ENCODE data around the gene C16orf74. TPM values are rescaled to one million over a fixed set of nuclear protein-coding genes. Genes with fewer than 3 reads are reported as not detected.

The C16orf74 gene
- total and polyA plus RNA-seq, 7 donors = 0.60 to 8.3 (median 1.4) TPM; not detected in 1

DNA sequence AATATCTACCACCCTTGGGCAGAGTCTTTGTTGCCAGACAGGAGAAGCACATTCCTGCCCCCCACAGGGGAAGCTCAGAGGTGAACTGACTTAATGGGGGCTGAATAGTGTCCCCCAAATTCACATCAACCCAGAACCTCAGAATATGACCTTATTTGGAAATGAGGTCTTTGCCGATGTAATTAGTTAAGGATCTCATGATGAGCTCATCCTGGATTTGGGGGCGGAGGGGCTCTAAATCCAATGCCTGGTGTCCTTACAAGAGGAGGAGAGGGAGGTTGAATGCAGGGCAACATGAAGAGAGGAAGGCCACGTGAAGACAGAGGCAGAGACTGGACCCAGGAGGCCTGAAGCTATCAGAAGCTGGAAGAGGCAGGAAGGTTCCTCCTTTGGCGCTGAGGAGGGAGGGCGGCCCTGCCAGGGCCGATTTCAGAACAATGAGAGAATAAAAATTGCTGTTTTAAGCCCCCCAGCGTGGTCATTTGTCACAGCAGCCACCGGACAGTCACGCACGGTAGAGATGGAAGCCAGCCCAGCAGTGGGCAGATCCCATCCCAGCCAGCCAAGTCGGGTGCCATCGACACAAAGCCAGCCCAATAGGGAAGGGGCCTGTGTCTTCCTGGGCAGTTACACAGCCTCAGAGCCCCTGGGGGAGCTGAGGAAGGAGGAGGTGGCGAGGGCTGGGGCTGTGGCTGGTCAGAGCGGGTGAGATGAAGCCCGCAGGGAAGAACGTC, 21.3 kb downstream of the C16orf74 start:
- Histone ChIP-seq H3K36me3 (no peaks in the 10 kb centered on the region), H3K27me3 (no peaks in the 10 kb centered on the region), H3K27ac (no peak overlapping the region), H3K4me3 (no peak overlapping the region), H3K9me3 (no peaks in the 10 kb centered on the region), H3K4me1 (no peaks in the 10 kb centered on the region)
- no peak for DNase-seq
- intact Hi-C loops (cut with DNase I) = no loop called here
- WGBS, 2 donors = 81 to 82% methylated on average over 16 of the region's 16 CpGs
- no peak for TF ChIP-seq POLR2A (IDR thresholded peaks at IDR 0.05)
- no peak for TF ChIP-seq EP300 (IDR thresholded peaks at IDR 0.05)
- TF ChIP-seq POLR2AphosphoS5 (IDR thresholded peaks at IDR 0.05) = no peak
- TF ChIP-seq, protein P1, sequence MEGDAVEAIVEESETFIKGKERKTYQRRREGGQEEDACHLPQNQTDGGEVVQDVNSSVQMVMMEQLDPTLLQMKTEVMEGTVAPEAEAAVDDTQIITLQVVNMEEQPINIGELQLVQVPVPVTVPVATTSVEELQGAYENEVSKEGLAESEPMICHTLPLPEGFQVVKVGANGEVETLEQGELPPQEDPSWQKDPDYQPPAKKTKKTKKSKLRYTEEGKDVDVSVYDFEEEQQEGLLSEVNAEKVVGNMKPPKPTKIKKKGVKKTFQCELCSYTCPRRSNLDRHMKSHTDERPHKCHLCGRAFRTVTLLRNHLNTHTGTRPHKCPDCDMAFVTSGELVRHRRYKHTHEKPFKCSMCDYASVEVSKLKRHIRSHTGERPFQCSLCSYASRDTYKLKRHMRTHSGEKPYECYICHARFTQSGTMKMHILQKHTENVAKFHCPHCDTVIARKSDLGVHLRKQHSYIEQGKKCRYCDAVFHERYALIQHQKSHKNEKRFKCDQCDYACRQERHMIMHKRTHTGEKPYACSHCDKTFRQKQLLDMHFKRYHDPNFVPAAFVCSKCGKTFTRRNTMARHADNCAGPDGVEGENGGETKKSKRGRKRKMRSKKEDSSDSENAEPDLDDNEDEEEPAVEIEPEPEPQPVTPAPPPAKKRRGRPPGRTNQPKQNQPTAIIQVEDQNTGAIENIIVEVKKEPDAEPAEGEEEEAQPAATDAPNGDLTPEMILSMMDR (IDR thresholded peaks at IDR 0.05) = no peak

DNA sequence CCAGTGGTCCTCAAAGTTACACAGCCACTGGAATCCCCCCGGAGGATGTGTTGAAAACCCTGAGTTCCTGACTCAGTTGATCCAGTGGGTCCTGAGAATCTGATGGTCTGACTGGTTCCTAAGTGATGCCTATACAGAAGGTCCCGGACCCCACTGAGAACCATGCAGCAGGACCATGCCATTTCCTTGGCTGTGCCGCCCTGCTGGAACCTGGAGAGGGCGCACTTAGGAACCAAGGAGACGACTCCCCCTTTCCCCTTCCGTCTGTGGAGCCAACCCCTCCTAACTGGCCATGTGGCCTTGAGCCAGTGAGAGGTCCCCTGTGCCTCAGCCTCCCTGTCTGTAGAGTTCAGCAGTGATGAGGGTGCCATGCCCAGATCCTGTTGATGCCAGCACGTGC, 22.0 kb downstream of the C16orf74 start:
- TF ChIP-seq, protein P1 (IDR thresholded peaks at IDR 0.05) = no peak
- no peak for TF ChIP-seq POLR2AphosphoS5 (IDR thresholded peaks at IDR 0.05)
- TF ChIP-seq POLR2A (IDR thresholded peaks at IDR 0.05) = no peak
- no peak for TF ChIP-seq EP300 (IDR thresholded peaks at IDR 0.05)
- WGBS, 2 donors = 69 to 83% methylated on average over 7 of the region's 7 CpGs

DNA sequence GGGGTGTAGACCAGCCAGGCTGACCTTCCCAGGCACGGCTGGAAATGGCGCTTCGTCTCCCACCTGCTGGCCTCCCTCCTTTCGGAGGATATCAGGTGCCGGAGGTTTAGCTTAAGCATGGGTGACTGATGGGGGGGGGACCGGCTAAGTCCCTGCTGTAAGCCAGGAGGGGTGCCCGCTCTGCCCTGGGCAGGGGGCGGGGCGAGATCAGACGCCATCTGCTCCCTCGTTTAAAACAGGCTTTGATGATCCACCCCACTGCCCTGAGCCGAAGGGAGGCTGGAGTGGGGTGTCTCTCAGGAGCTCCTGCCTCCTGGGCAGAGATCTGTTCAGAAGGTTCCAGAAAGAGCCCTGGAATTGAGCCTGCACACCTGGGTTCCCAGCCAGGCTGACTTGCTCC, 26.0 kb downstream of the C16orf74 start:
- Histone ChIP-seq H3K27ac (no peak overlapping the region), H3K4me3 (no peak overlapping the region), H3K36me3 (no peaks in the 10 kb centered on the region), H3K9me3 (no peaks in the 10 kb centered on the region), H3K4me1 (no peaks in the 10 kb centered on the region), H3K27me3 (no peaks in the 10 kb centered on the region)
- no peak for TF ChIP-seq POLR2AphosphoS5 (IDR thresholded peaks at IDR 0.05)
- TF ChIP-seq, protein P1 (IDR thresholded peaks at IDR 0.05) = no peak
- no peak for TF ChIP-seq EP300 (IDR thresholded peaks at IDR 0.05)
- no peak for TF ChIP-seq POLR2A (IDR thresholded peaks at IDR 0.05)
- intact Hi-C loops (cut with DNase I) = no loop called here
- 91 to 92% methylated on average over 12 of the region's 12 CpGs for WGBS, 2 donors
- DNase-seq = no peak

More for the DNA sequence above, 22.0 kb downstream of the C16orf74 start:
- no peaks in the 10 kb centered on the region for H3K36me3 ChIP-seq
- H3K9me3 ChIP-seq = no peaks in the 10 kb centered on the region
- H3K27ac ChIP-seq = no peak overlapping the region
- no peaks in the 10 kb centered on the region for H3K4me1 ChIP-seq
- intact Hi-C loops (cut with DNase I) = no loop called here
- DNase-seq = no peak
- no peak overlapping the region for H3K4me3 ChIP-seq
- H3K27me3 ChIP-seq = no peaks in the 10 kb centered on the region

DNA sequence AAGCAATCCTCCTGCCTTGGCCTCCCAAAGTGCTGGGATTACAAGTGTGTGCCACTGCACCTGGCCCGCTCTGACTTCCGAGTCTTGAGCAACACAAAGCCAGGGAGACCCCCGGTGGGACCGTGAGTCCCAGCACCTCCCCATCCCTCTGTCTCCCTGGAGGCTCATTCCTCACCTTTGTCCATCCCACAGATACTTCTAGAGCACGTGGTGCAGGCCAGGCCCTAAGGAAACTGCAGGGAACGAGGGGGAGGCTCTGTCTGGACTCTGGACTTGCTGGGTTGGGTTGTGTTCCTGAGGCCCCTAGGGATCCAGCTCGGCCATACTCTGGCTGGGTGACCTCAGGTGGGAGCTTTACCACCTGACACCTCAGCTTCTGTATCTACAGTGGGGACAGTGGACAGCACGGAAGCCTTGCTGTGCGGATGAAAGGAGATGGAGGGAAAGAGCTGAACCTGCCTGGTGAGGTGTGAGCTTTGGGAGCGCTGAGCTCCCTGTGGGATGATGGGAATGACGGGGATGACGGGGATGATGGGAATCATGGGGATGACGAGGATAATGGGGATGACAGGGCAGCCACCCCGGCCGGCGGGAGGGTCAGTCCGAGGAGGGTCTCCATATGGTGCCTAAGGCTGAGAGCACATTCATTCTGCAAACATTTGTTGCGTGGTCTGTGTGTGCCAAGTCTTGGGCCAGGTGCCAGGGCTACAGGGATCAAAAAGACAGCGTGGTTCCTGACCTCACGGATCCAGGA, 26.6 kb downstream of the C16orf74 start:
- TF ChIP-seq POLR2AphosphoS5 (IDR thresholded peaks at IDR 0.05) (no peak), EP300 (IDR thresholded peaks at IDR 0.05) (no peak), POLR2A (IDR thresholded peaks at IDR 0.05) (no peak)
- TF ChIP-seq, protein P1 (IDR thresholded peaks at IDR 0.05) = no peak
- intact Hi-C loops (cut with DNase I) = no loop called here
- Histone ChIP-seq H3K27me3 (no peaks in the 10 kb centered on the region), H3K9me3 (no peaks in the 10 kb centered on the region), H3K4me1 (no peaks in the 10 kb centered on the region), H3K36me3 (no peaks in the 10 kb centered on the region), H3K4me3 (no peak overlapping the region), H3K27ac (no peak overlapping the region)
- WGBS, 2 donors = 68 to 85% methylated on average over 20 of the region's 20 CpGs
- no peak for DNase-seq
